ENCODE measurements around the gene TMEM184A.

TMEM184A gene

DNA sequence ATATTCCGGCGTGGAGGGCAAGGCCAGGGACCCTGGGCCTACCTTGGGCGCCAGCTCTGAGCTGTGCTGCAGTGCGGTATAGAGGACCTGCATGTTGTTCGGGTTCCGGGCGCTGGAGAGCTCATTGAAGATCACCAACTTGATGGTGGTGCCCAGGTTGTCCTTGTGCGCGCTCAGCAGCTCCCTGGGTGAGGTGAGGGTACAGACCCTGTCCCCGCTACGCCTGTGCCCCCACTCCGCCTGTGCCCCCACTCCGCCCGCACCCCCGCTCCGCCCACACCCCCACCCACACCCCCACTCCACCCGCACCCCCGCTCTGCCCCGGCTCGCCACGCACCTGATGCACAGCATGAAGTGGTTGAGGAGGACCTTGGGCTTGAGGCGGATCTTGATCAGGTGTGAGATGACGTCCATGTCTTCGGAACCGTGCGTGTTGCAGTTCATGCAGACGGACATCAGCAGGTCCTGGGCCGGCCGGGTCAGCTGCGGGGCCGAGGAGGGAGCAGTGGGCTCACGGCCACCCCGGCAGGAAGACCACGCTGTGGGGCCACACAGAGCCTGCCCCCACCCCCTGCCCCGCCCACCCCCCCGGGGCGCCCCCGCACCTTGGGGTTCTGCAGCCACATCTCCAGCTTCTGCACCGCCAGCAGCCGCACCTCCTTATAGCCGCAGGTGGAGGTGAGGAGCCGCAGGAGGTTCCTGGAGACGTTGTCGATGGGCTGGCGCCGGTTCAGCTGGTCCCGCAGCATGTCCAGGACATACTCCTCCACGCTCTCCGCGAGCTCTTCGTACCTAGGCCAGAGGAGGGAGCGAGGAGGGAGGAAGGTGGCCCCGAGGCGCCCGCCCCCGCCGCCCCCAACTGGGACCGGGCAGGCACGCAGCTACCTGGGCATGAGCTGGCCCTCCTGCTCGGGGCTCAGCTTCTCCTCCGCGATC is 57.4 kb downstream of the TMEM184A start:
- no peak for DNase-seq

- DNase-seq = no peak
Observed at GRCh38 chr7:1497293-1497927, 58.6 kb downstream of the TMEM184A start.

DNA sequence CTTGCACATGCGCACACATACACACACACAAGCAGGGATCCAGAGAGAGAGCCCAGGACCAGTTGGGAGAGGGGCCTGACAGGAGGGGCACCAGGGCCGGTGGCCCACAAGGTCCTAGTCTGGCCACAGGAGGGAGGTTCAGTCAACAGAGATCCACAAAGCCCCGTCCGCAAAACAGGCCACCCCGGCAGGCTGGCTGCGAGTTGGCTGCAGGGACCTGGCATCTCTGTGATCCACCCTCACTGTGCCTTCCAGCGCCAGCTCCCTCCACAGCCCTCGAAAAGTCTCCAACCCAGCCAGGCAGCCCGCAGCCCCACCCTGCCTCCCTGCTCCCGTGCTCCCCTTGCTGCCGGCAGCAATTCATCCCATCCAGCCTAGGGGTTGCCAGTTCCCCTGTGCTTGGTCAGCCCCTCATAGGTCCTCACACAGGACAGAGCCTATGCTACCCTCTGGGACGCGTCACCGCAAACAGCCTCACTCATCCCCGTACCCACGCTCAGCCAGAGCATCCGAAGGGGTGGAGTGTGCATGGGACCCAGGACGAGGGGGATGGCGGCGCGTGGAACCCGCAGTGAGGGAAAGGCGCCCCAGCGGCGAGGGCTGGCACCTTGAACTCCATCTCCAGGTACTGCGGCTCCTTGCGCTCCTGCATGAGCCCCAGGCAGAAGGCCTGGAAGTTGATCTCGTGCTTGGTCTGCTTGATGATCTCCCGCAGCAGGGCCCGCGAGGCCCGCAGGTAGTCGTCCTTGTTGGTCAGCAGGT is 59.3 kb downstream of the TMEM184A start:
- no peak for DNase-seq

- no peak for DNase-seq
Observed at GRCh38 chr7:1495564-1496242, 60.3 kb downstream of the TMEM184A start.

- DNase-seq = no peak
Observed at GRCh38 chr7:1494866-1495563, 61.0 kb downstream of the TMEM184A start.

GRCh38 chr7:1494447-1494846 is 61.6 kb downstream of the TMEM184A start:
- no peak for DNase-seq

GRCh38 chr7:1493571-1493970 is 62.4 kb downstream of the TMEM184A start:
- no peak for DNase-seq

DNA sequence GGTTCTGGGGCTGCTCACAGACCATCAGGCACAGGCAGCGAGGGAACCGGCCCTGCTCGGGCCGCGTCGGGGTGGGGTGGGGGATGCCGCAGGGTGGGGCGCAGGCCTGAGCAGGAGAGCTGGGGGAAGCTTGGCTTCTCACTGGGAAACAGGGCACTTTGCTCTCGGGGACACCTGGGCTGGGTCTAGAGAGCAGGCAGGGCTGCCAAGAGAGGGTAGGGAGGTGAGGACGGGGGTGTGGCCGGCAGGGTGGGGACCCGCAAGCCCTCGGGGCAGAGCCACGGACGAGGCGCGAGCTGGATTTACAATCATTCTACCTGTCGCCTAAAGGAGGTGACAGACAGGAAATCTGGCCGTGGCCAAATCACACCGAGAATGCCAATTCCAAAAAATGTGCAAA is 62.9 kb downstream of the TMEM184A start:
- no peak for DNase-seq

- no peak for DNase-seq
Observed at GRCh38 chr7:1492640-1493039, 63.4 kb downstream of the TMEM184A start.

Measured in GF-D8 (cell line).